T-helper 22 cell (primary cell): Measurements from ENCODE around the gene OR2AE1.

Source experiments
- DNase-seq: peaks from one replicate; pipeline ENCODE4 v3.0.0-alpha.2; 2020; ENCODE audit warnings: low read depth

Gene OR2AE1

GRCh38 chr7:99855236-99855635 is 21.6 kb downstream of the OR2AE1 start:
- no peak for DNase-seq

GRCh38 chr7:99848420-99849216 is 28.2 kb downstream of the OR2AE1 start:
- DNase-seq = no peak

- DNase-seq = no peak
Measured at GRCh38 chr7:99844328-99844727, 32.5 kb downstream of the OR2AE1 start.

- no peak for DNase-seq
Measured at GRCh38 chr7:99843808-99844207, 33.0 kb downstream of the OR2AE1 start.

DNA sequence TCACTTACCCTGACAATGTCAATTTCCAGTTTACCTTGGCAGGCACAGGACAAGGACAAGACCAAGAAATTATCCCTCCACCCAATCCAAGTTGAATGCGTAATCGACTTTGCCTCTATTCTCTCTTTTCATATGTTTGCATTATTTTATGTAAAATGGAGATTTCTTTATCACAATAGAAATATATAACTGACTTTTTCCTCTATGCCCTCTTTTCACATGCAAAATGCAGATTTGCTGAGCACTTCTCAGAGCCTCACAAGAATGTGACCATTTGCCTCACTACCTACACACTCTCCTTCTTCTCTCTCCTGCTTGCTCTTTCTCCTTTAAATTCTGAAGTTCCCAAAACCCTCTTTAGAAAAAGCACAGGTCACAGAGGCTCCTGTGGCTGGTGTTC is 33.9 kb downstream of the OR2AE1 start:
- DNase-seq = no peak

- DNase-seq = no peak
Measured at GRCh38 chr7:99840136-99840869, 36.5 kb downstream of the OR2AE1 start.

DNA sequence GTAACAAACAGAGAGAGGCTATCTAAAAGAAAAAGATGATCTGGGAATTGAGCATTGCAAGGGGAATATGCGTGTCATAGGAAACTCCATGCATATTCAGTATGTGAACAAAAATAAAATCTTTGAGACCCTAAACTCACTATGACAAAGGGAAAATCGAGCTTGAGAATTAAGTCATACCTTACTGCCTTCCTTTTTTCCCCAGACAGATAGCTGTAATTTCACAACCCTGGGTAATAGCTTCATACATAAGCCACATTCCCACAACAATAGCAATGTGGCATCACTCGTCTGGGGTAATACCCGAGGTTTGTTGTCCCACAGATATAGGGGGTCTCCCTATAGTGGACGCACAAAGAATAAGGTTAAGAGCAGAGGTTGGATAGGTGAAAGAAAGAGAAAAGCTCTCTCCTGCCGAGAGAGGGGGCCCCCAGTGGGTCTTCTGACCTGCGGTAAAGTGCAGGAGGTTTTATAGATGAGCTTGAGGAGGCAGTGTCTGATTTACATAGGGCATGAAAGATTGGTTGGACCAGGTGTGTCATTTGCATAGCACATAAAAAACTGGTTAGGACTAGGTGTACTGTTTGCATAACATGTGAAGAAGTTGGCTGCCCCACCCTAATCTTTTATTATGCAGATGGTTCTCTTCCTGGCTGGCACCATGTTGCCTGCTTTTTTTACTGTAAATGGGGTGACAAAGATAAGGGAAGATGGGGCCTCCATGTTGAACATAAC is 37.4 kb downstream of the OR2AE1 start:
- DNase-seq = no peak

DNA sequence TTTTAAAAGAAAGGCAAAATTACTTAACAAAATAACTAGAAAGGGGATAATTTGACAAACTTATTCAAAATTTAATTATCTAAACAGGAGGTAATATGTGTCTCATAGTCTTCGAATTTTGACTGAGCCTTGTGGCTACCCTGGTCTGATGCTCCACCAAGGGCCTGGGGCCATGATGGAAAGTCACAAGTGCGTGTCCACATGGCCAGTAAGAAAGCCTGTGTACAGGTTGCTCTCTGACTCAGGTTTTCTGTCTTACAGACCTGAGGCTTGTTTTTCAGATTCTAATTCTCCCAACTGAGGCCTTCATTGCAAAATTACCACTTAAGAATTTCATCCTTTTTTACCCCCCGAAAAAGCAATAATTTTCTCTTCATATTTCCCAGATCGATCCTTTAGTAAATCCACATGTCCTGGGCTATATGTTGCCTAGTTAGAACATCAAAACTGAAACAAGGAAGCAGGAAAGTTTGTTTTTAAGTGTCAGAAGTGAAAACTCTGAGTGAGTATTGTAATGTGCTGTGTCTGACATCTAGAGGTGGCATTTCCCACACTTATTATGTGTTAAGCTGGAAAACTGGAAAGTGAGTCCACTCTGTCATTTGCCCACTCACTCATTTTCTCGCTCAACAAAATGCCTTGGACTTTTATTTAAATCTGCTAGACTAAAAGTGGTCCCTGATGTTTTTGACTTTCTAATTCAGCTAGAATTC is 39.0 kb downstream of the OR2AE1 start:
- DNase-seq = no peak

- DNase-seq = no peak
Measured at GRCh38 chr7:99835189-99835588, 41.6 kb downstream of the OR2AE1 start.

DNA sequence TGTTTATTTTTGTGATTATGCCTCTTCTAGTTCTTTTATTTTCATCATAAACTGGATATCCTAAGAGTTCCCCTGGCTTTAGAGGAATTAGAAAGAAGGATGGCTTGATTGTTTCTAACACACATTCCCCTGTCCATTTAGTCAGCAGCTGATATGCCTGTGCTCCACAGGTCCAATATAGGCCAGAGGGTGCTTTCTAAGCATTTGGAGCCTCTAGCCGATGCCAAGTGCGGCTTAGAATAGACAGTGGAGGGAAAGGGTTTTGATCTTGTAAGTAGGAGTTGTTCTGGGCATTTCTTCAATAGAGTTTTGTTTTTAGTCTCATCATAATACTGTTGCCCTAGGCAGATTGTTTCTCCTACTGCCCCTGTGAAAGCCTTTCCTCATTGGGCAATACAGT is 42.5 kb downstream of the OR2AE1 start:
- no peak for DNase-seq

GRCh38 chr7:99833289-99833877 is 43.5 kb downstream of the OR2AE1 start:
- no peak for DNase-seq

GRCh38 chr7:99831595-99831994 is 45.2 kb downstream of the OR2AE1 start:
- DNase-seq = no peak

DNA sequence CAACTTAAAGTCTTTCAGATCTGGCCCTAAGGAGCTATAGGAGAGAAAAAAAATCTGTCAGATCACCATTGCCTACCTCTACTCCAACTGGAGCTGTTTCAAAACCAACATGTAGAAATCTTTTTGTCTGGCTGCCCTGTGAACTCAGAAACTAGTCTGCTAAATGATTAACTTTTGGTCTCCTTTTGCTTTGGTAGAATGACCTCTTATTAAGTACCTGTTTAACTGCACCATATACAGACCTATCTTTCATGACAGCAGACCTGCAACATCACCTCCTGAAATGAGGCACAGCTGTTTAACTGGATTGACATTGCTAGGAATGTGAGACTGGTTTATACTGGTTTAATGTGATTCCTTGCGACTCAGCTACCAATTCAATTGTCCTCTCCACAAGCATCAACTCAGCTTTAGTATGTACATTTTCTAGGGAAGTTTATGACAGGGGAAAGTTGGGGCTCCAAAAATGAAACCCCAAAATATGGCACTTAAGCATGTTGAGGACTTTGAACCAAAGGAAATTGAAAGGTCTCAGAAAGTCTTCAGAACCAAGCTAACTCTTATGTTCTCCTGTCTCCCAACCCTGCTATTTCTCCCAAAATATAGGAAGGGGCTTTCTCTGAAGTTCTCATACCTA is 47.2 kb downstream of the OR2AE1 start:
- no peak for DNase-seq

DNA sequence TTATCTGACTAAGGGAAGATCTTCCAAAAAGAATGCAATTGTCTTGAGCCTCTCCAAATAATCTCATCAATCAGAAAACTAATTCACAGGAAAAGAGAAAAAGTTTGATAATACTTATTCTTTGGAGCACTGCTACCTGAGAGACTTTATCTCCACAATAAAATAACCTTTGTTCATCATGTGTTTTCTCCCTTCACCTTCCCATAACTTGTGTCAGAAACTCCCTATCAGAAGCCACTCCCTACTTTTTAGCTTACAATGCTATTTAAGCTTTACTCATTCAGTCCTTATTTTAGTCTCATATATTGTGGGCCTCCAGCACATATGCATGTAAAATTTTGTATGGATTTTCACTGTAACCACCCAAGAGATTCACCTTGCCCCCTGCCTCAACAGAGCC is 48.0 kb downstream of the OR2AE1 start:
- DNase-seq = no peak

- DNase-seq = no peak
Measured at GRCh38 chr7:99827040-99827778, 49.6 kb downstream of the OR2AE1 start.
